Liver (tissue), 9 donors: ENCODE measurements around the gene PUS1. TPM values are rescaled to one million over a fixed set of nuclear protein-coding genes. Genes with fewer than 3 reads are reported as not detected.

Experiments
- DNase-seq: peaks from one replicate; pipeline ENCODE4 v3.0.0-alpha.2; 2017; ENCODE audit warnings: low spot score
- H3K27ac ChIP-seq, 2 donors: one replicate each; pipeline ENCODE4 v1.7.0; 2013; ENCODE audit warnings: inconsistent platforms in 2 of 2, low read length in 2 of 2, control low read depth in 1 of 2, low read depth in 1 of 2, mild to moderate bottlenecking in 1 of 2
- H3K27me3 ChIP-seq, 4 donors: one replicate each; pipeline versions ENCODE4 v1.6.1 to v1.7.0; 2013; ENCODE audit warnings: low read length in 3 of 4, inconsistent platforms in 1 of 4, mild to moderate bottlenecking in 1 of 4, moderate library complexity in 1 of 4; ENCODE audit not compliant: control insufficient read depth in 4 of 4, insufficient read depth in 4 of 4
- H3K36me3 ChIP-seq, 4 donors: one replicate each; pipeline versions ENCODE4 v1.6.1 to v1.7.0; 2013; ENCODE audit warnings: low read length in 3 of 4, mild to moderate bottlenecking in 3 of 4, low read depth in 1 of 4, moderate library complexity in 1 of 4; ENCODE audit not compliant: control insufficient read depth in 4 of 4, insufficient read depth in 3 of 4
- H3K4me1 ChIP-seq, 4 donors: one replicate each; pipeline versions ENCODE4 v1.6.1 to v1.7.0; 2013; ENCODE audit warnings: low read length in 3 of 4, mild to moderate bottlenecking in 3 of 4, moderate library complexity in 1 of 4; ENCODE audit not compliant: control insufficient read depth in 4 of 4, insufficient read depth in 4 of 4
- H3K4me3 ChIP-seq, 3 donors: one replicate each; pipeline versions ENCODE4 v1.6.1 to v1.7.0; 2013; ENCODE audit warnings: low read length in 3 of 3, control low read depth in 1 of 3, low read depth in 1 of 3, mild to moderate bottlenecking in 1 of 3
- H3K9ac ChIP-seq, 2 donors: one replicate each; pipeline ENCODE4 v1.7.0; 2013; ENCODE audit warnings: low read length in 2 of 2, mild to moderate bottlenecking in 2 of 2, moderate library complexity in 2 of 2, control low read depth in 1 of 2, low read depth in 1 of 2
- H3K9me3 ChIP-seq, 4 donors: one replicate each; pipeline versions ENCODE4 v1.6.1 to v1.7.0; 2013; ENCODE audit warnings: low read length in 3 of 4; ENCODE audit not compliant: control insufficient read depth in 4 of 4
- CTCF ChIP-seq: fragments of 150-350 bp; IDR thresholded peaks from 2 replicates; pipeline ENCODE4 v1.5.1; 2017; ENCODE audit warnings: improper control_type of control experiment, low read depth, low read length; ENCODE audit not compliant: missing input control
- EGR1 ChIP-seq, 2 donors: IDR thresholded peaks; 2 replicates each; pipeline ENCODE4 v1.6.1; 2016 to 2018; ENCODE audit warnings: antibody characterized with exemption in 2 of 2, low read depth in 2 of 2
- FOXA1 ChIP-seq: IDR thresholded peaks from 2 replicates; pipeline ENCODE4 v1.6.1; 2016; ENCODE audit warnings: antibody characterized with exemption
- FOXA2 ChIP-seq: IDR thresholded peaks from 2 replicates; pipeline ENCODE4 v1.6.1; 2016; ENCODE audit warnings: antibody characterized with exemption
- GABPA ChIP-seq, 2 donors: IDR thresholded peaks in 1 of 2; conservative IDR thresholded peaks in 1 of 2; 2 replicates each; pipeline ENCODE4 v1.6.1; 2016; ENCODE audit warnings: antibody characterized with exemption in 2 of 2, mild to moderate bottlenecking in 1 of 2, moderate library complexity in 1 of 2
- HNF4A ChIP-seq, 2 donors: conservative IDR thresholded peaks; 2 replicates each; pipeline ENCODE4 v1.6.1; 2016; ENCODE audit warnings: antibody characterized with exemption in 2 of 2, mild to moderate bottlenecking in 2 of 2
- HNF4G ChIP-seq: IDR thresholded peaks from 2 replicates; pipeline ENCODE4 v1.6.1; 2016; ENCODE audit warnings: antibody characterized with exemption
- JUND ChIP-seq, 2 donors: IDR thresholded peaks; 2 replicates each; pipeline ENCODE4 v1.6.1; 2016; ENCODE audit warnings: antibody characterized with exemption in 2 of 2
- MAX ChIP-seq: IDR thresholded peaks from 2 replicates; pipeline ENCODE4 v1.6.1; 2016; ENCODE audit warnings: antibody characterized with exemption
- NR2F2 ChIP-seq: IDR thresholded peaks from 2 replicates; pipeline ENCODE4 v1.6.1; 2016; ENCODE audit warnings: antibody characterized with exemption
- RAD21 ChIP-seq, 2 donors: IDR thresholded peaks; 2 replicates each; pipeline ENCODE4 v1.6.1; 2016; ENCODE audit warnings: antibody characterized with exemption in 2 of 2, mild to moderate bottlenecking in 2 of 2
- REST ChIP-seq: IDR thresholded peaks from 2 replicates; pipeline ENCODE4 v1.6.1; 2016; ENCODE audit warnings: antibody characterized with exemption, mild to moderate bottlenecking
- RXRA ChIP-seq, 2 donors: IDR thresholded peaks; 2 replicates each; pipeline ENCODE4 v1.6.1; 2017 to 2018; ENCODE audit warnings: antibody characterized with exemption in 2 of 2, mild to moderate bottlenecking in 1 of 2
- SP1 ChIP-seq: IDR thresholded peaks from 2 replicates; pipeline ENCODE4 v1.6.1; 2018; ENCODE audit warnings: antibody characterized with exemption, mild to moderate bottlenecking
- TAF1 ChIP-seq: conservative IDR thresholded peaks from 2 replicates; pipeline ENCODE4 v1.6.1; 2016; ENCODE audit warnings: antibody characterized with exemption, mild to moderate bottlenecking
- YY1 ChIP-seq: IDR thresholded peaks from 2 replicates; pipeline ENCODE4 v1.6.1; 2016; ENCODE audit warnings: antibody characterized with exemption, mild to moderate bottlenecking
- WGBS: extraction: QIAGEN DNeasy Blood & Tissue Kit; methylation state at CpG from one replicate; pipeline ENCODE4 v1.1.7; 2013; 5-methylcytosine and 5-hydroxymethylcytosine counted together
- polyA plus RNA-seq, 2 donors: library from polyadenylated mRNA; stranded (reverse) in 1 of 2; unstranded in 1 of 2; fragments of 200-250 nt in 1 of 2; fragments of >200 nt in 1 of 2; fragmentation: Nextera tagmentation in 1 of 2; extraction: Ambion mirVana in 1 of 2; gene quantifications; one replicate each; pipeline versions ENCODE4 v1.2.1 to v1.2.3, GENCODE V29; 2013 to 2015
- total RNA-seq, 2 donors: library from RNA; depleted of rRNA; stranded (reverse); fragments of >200 nt; gene quantifications; one replicate each; pipeline ENCODE4 v1.2.3, GENCODE V29; 2014
- TF ChIP-seq, protein P1 (sequence below): IDR thresholded peaks from 2 replicates; pipeline ENCODE4 v1.6.1; 2016; ENCODE audit warnings: antibody characterized with exemption
- TF ChIP-seq, protein P2 (sequence below): IDR thresholded peaks from 2 replicates; pipeline ENCODE4 v1.6.1; 2016; ENCODE audit warnings: antibody characterized with exemption
- donor health status: healthy.
- donor health status: healthy.
- donor health status: healthy.
- donor health status: healthy.
- donor health status: healthy.

PUS1 gene
- total and polyA plus RNA-seq, 4 donors = 6.1 to 24.4 (median 10.7) TPM

GRCh38 chr12:131949431-131950181 lies 20.5 kb downstream of the PUS1 start, which contains the start of gene EP400:
Gene EP400 (plus strand): TSS chr12:131949942. CDS start chr12:131960620, 10,678 bp downstream.
- peak within 1 kb of the TSS; percentile 54 to 60 for H3K27ac ChIP-seq
- DNase-seq = peak; percentile 91
- 2% methylated on average over 97 of the region's 97 CpGs for WGBS
- H3K4me3 ChIP-seq = peak within 1 kb of the TSS; percentile 78 to 93 (median 79)
- H3K36me3 ChIP-seq = peaks cover 0 to 2% (median 0%) of the 10 kb centered on the region in 4 donors
- H3K9ac ChIP-seq = peak within 1 kb of the TSS; percentile 11 to 77
- peaks cover 0 to 14% (median 7%) of the 10 kb centered on the region in 4 donors for H3K4me1 ChIP-seq
- no peaks in the 10 kb centered on the region for H3K9me3 ChIP-seq
- TF ChIP-seq GABPA (IDR thresholded peaks at IDR 0.05 in 1 of 2, conservative IDR thresholded peaks at IDR 0.05 in 1 of 2) = peak in 1 of 2 donors; percentile 64
- TF ChIP-seq SP1 = peak; percentile 27
- peak; percentile 49 for TF ChIP-seq CTCF
- peak; percentile 48 to 51 for TF ChIP-seq RAD21 (IDR thresholded peaks at IDR 0.05)
- no peak for TF ChIP-seq FOXA2
- H3K27me3 ChIP-seq = no peaks in the 10 kb centered on the region

GRCh38 chr12:131950182-131950913 lies 21.3 kb downstream of the PUS1 start:
- DNase-seq = peak; percentile 51
- Histone ChIP-seq H3K27ac (peak overlapping the region; percentile 54 to 60), H3K36me3 (no peaks in the 10 kb centered on the region), H3K4me3 (peak overlapping the region; percentile 78 to 93 (median 79)), H3K9ac (peak overlapping the region; percentile 11 to 77), H3K27me3 (no peaks in the 10 kb centered on the region), H3K4me1 (peaks cover 0 to 14% (median 7%) of the 10 kb centered on the region in 4 donors), H3K9me3 (no peaks in the 10 kb centered on the region)
- under 1% methylated on average over 79 of the region's 79 CpGs for WGBS
- TF ChIP-seq FOXA1 (no peak), SP1 (no peak), NR2F2 (no peak), YY1 (no peak), MAX (no peak), TAF1 (no peak), REST (no peak), HNF4G (no peak), GABPA (IDR thresholded peaks at IDR 0.05 in 1 of 2, conservative IDR thresholded peaks at IDR 0.05 in 1 of 2) (no peak), RAD21 (IDR thresholded peaks at IDR 0.05) (no peak), EGR1 (IDR thresholded peaks at IDR 0.05; ENCODE audit: low read depth in 2 of 2) (no peak), JUND (IDR thresholded peaks at IDR 0.05) (no peak), RXRA (IDR thresholded peaks at IDR 0.05) (no peak), FOXA2 (no peak), CTCF (no peak), HNF4A (conservative IDR thresholded peaks at IDR 0.05) (no peak)
- TF ChIP-seq, protein P1, sequence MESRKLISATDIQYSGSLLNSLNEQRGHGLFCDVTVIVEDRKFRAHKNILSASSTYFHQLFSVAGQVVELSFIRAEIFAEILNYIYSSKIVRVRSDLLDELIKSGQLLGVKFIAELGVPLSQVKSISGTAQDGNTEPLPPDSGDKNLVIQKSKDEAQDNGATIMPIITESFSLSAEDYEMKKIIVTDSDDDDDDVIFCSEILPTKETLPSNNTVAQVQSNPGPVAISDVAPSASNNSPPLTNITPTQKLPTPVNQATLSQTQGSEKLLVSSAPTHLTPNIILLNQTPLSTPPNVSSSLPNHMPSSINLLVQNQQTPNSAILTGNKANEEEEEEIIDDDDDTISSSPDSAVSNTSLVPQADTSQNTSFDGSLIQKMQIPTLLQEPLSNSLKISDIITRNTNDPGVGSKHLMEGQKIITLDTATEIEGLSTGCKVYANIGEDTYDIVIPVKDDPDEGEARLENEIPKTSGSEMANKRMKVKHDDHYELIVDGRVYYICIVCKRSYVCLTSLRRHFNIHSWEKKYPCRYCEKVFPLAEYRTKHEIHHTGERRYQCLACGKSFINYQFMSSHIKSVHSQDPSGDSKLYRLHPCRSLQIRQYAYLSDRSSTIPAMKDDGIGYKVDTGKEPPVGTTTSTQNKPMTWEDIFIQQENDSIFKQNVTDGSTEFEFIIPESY = no peak
- TF ChIP-seq, protein P2, sequence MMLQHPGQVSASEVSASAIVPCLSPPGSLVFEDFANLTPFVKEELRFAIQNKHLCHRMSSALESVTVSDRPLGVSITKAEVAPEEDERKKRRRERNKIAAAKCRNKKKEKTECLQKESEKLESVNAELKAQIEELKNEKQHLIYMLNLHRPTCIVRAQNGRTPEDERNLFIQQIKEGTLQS = no peak
